ENCODE measurements around the gene THSD4.

The THSD4 gene

DNA sequence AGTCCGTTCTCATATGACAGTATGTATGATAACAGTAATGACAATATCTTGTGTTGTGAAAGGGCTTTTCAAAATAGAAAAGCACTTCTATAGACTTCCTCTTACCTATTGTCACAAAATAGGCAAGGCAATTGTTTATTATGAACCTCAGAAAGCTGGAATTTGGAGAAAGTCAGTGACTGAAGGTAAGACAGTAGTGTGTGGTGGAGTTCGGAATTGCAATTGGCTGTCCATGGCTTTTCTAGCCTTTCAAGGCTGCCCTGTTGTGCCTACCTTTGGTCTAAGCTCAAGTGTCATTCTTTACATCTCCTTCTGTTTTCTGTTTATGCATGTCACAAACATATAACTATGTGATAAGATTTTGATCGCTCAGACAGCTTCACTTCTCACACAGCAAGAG is 475.8 kb downstream of the THSD4 start:
- DNase-seq (ENCODE audit: low spot score) = no peak

- DNase-seq (ENCODE audit: low spot score) = no peak
Observed at GRCh38 chr15:71592203-71592602, 476.9 kb downstream of the THSD4 start.

DNA sequence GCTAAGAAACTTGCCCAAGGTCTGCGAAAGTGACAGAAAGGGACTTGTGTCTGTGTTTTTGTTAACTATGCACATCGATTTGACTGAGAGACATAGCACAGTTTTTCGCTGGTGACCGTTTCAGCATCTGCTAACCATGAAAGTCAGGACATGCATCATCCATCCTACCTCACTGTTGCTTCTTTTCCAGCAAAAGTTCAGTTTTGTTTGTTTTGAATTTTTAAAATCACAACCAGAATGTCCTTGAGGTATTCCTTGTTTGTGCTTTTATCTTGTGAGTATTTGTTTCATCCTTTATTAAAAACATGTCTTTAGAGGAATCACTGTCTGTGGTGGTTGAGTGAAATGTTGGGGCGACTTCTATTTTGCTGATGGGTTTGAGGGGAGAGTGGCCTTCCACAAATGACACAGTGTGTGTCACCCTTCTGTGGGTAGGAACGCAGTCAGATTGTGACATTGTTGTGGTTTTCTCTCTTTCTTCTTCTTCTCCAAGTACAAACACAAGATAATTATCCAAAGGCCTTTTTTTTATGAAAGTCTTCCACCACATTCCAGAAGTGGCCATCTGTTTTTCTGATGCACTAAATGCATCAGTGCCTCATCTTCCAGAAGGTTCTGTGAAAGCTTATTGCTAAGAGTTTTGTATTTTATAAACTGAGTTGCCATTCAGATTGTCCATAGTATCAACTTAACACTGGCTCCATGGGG is 480.7 kb downstream of the THSD4 start:
- DNase-seq (ENCODE audit: low spot score) = peak; percentile 24

DNA sequence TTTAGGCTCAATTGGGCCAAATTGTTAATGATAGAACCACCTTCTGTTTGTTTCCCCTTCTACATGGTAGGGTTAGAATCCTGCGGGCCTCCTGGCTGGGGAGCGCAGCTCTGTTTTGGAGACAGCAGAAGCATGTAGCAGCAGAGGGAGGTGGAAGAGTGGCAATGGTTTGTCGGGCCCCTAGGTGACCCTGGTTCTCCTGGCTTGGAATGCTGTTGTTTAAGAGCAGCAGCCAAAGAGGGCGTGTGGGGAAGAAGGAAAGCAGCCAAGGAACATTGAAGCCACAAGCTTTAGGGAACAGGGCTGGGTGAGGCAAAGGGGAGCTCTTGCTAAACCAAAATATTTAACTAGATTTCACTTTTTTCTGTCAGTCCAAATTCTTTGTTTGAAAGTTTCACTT is 481.4 kb downstream of the THSD4 start:
- peak; percentile 11 for DNase-seq (ENCODE audit: low spot score)

- DNase-seq (ENCODE audit: low spot score) = no peak
Observed at GRCh38 chr15:71597126-71597525, 481.9 kb downstream of the THSD4 start.

DNA sequence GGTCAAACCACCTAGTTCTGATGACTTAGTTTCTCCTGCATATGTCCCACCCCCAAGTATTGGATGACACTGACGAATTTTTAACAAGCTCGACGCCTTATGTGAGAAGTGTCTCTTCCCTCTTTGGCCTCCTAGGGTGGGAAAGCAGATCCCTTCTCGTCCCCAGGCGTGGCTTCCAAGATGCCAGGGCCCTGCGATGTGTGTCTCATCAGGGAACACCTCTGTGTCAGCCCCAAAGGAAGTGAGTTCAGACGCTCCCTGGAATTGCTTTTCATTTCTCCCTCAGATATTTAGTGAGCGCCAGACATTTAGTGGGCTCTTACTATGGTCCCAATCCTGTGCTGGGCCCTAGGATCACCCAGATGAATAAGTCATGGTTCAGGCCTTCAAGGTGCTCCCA is 482.4 kb downstream of the THSD4 start:
- DNase-seq (ENCODE audit: low spot score) = no peak

DNA sequence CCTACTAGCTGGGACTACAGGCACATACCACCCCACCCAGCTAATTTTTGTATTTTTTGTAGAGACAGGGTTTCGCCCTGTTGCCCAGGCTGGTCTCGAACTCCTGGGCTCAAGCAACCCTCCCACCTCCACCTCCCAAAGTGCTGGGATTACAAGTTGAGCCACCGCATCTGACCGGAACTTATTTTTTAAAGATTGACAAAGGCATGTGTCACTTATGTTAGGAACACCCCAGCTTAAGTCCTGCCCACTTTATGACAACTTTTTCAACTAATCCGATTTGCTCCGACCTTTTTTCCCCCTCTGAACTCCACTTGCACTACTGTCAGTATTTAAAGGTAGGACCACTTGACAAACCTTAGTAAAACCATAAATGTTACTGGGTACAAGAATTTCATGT is 483.5 kb downstream of the THSD4 start:
- DNase-seq (ENCODE audit: low spot score) = no peak

GRCh38 chr15:71599418-71600151 is 484.3 kb downstream of the THSD4 start:
- DNase-seq (ENCODE audit: low spot score) = no peak

DNA sequence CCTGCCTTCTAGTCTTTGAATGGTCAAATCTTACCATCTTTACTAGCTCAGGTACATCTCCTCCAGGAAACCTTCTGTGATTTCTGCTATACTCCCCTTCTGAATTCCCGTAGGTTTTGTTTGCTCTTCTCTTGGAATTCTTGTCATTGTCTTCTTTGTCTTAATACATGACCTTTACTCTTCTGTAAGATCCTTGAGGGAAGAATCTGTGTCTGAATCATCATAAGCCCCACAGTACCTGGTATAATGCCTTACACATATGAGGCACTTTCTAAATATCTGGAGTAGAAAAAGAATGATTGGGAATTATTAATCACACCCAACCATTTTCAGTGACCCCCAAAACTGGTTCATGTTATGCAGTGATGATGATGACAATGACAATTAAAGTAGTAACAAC is 485.0 kb downstream of the THSD4 start:
- DNase-seq (ENCODE audit: low spot score) = no peak

DNA sequence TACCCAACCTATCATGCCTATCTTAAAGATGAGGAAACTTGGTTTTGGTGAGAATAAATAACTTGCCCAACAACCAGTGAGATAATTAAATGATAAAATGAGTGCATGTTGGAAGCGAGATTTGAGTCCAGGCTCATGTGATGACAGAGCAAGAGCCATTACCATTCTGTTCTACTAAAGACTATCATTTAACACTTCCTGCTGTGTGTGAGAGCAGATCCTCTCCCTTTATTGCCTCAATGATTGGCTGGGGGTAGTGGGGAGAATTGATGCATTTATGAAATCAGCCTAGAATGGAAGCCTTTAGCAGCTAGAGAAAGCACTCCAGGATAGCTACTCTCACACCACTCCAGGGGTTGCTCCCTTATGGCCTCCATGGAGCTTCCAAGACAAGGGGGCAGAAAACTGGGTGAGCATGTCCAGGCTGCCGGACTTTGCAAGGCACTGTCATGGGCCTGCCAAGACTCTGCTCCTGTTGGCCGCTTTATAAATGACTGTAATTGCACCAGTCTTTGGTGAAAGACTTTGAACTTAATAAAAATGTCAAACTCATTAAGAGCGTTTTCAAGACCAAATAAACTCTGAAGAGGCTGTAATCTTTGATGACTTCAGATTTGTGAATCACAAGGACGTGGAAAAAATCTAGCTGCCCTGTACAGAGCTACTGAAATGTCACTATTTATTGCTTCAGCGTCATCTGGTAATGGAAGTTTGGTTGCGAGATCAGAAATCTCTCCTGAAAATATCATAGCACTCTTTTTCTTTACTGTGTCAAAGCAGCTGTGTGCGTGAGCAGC is 486.0 kb downstream of the THSD4 start:
- no peak for DNase-seq (ENCODE audit: low spot score)

GRCh38 chr15:71603379-71603778 is 488.1 kb downstream of the THSD4 start:
- no peak for DNase-seq (ENCODE audit: low spot score)

DNA sequence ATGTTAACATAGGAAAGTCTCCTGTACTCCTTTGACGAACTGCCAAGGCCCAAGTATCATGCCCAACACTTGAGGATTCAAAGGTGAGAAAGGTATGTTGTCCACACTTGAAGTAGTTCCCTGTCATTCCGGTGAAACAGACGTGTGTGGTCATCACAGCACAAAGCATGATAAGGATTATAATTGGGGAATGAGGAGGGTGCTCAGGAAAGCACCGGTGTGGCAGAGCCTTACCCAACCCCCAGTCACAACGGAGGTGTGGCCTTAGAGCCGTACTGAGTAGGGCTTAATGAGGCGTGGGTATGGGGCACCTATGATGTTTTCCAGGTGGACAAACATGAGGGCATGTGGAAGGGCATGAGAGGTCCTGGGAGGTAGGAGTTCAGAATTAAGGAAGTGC is 492.1 kb downstream of the THSD4 start:
- no peak for DNase-seq (ENCODE audit: low spot score)

- no peak for DNase-seq (ENCODE audit: low spot score)
Observed at GRCh38 chr15:71610728-71611552, 495.7 kb downstream of the THSD4 start.

GRCh38 chr15:71611553-71612396 is 496.5 kb downstream of the THSD4 start:
- no peak for DNase-seq (ENCODE audit: low spot score)

DNA sequence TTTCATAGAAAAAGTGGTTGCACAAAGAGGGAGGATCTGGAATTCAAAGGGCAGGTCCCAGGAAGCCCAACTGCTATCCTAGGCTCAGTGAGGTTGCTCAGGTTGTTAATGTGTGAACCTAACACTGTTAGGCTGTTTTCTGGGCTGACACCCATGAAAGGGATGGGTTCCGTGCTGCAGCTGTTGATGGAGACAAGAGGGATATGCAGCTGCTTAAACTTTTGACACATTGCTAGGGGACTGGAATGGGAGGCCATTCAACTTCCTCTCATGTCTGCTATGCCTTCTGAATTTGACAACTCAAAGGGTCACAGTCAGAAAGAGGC is 497.1 kb downstream of the THSD4 start:
- no peak for DNase-seq (ENCODE audit: low spot score)

- no peak for DNase-seq (ENCODE audit: low spot score)
Observed at GRCh38 chr15:71612869-71613268, 497.6 kb downstream of the THSD4 start.

- no peak for DNase-seq (ENCODE audit: low spot score)
Observed at GRCh38 chr15:71623111-71623510, 507.8 kb downstream of the THSD4 start.

DNA sequence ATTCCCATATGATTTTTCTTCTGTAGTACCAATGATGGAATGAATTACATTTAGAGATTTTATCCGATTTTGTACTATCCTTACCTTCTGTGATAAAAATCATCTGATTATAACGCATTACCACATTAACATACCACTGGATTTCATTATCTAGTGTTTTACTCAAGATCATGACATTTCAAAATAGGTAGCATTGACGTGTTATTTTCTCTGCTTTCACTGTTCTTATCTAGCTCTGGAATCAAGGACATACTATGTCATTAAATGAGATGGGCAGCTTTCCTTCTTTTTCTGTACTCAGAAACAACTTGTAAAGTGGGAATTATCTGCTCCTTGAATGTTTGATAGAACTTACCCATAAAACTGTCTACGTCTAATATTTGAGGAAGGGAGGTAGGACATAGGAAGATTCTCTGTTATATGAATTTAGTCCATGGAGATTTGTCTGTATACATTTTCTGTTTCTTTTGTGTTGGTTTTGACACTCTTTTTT is 511.4 kb downstream of the THSD4 start:
- no peak for DNase-seq (ENCODE audit: low spot score)

GRCh38 chr15:71627188-71627587 is 511.9 kb downstream of the THSD4 start:
- DNase-seq (ENCODE audit: low spot score) = no peak

DNA sequence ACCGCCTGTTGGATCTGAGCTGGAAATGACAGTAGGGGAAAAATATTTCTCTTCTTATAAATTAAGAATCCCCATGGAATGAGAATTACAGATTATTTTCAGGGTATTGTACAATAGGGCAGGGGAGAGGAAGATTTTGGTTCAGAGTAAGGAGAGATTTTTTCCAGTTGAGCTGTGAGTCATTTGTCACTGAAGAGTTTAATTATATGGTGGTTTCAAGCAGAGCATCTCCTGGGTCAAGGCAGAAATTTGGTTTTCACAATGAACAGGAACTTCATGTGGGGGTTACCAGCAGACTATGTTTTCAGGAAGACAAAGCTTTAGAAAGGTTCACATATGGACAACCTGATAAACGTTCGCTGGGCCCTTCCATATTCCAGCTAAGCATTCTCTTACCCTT is 512.3 kb downstream of the THSD4 start:
- DNase-seq (ENCODE audit: low spot score) = no peak
